Stomach (tissue), 4 donors: ENCODE results near the gene PDS5A.

Experiments
- CTCF ChIP-seq, 7 experiments: fragments of 450-650 bp in 4 of 7; fragments of 200-600 bp in 3 of 7; sonication (generic) in 3 of 7; IDR thresholded peaks; one replicate each; pipeline ENCODE4 v1.5.1; 2016 to 2019; ENCODE audit warnings: antibody characterized with exemption in 7 of 7, control low read depth in 2 of 7, mild to moderate bottlenecking in 1 of 7
- EP300 ChIP-seq: sonication (generic); formaldehyde crosslinking; IDR thresholded peaks from one replicate; pipeline ENCODE4 v1.6.1; 2017; ENCODE audit warnings: antibody characterized with exemption
- POLR2A ChIP-seq, 4 donors: fragments of 450-650 bp; IDR thresholded peaks; one replicate each; pipeline ENCODE4 v1.6.1; 2016; ENCODE audit warnings: antibody characterized with exemption in 4 of 4, control low read depth in 2 of 4, mild to moderate bottlenecking in 1 of 4, moderate library complexity in 1 of 4
- POLR2AphosphoS5 ChIP-seq, 3 donors: sonication (generic); formaldehyde crosslinking; IDR thresholded peaks; one replicate each; pipeline ENCODE4 v1.6.1; 2016; ENCODE audit warnings: antibody characterized with exemption in 3 of 3

GRCh38 chr4:39928538-39928937 is 49.2 kb downstream of the PDS5A start:
- TF ChIP-seq CTCF (IDR thresholded peaks at IDR 0.05) (no peak), POLR2A (IDR thresholded peaks at IDR 0.05) (no peak), EP300 (no peak), POLR2AphosphoS5 (IDR thresholded peaks at IDR 0.05) (no peak)
